NCI-H1694 treated with DMSO at 0.1 percent for 48 hours (cell line): ENCODE results near the gene FAM181A.

Experiments
- DNase-seq: peaks from one replicate; lab custom pipeline; 2025; lab: John Stamatoyannopoulos, UW

The FAM181A gene

DNA sequence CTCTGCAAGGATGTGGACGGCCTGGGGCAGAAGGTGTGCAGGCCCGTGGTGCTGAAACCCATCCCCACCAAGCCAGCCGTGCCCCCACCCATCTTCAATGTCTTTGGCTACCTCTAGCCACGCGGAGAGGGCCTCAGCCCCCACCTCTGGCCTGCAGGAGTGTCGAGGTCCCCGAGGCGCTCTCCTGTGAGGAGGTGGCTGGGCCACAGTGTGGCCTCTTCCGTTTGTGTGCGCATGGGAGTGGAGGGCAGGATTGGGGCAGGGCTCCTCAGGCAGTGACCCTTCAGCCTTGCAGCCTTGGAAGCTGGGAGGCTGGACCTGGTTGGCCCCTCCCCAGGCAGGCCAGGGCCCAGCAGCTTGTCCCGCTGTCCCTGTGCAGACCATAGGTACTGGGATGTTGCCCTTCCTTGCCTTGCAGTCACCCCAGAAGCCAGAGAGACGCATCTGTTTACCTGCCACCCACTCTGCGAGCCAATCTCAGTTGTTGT, 1.9 kb downstream of the FAM181A start:
- DNase-seq: no peak

DNA sequence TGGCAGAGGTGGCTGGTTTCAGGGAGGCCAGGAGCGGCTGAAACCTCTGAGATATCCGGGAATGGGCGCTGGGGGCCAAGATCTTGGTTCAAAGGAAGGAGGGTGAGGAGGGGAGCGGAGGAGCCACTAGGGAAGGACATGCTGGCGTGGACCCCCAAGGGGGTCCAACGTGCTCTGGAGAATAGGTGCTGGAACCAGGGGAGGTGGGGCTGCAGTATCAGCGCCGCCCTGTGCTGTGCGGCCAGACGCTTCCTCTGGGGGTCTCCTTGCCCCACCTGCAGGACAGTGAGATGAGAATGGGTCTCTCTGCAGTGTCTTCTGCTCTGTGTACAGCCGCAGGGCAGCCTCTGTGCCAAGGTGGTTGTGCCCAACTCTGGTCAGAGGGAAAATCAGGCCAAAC, 2.5 kb downstream of the FAM181A start:
- DNase-seq: no peak

GRCh38 chr14:93930296-93930988, 3.3 kb downstream of the FAM181A start:
- no peak for DNase-seq

DNA sequence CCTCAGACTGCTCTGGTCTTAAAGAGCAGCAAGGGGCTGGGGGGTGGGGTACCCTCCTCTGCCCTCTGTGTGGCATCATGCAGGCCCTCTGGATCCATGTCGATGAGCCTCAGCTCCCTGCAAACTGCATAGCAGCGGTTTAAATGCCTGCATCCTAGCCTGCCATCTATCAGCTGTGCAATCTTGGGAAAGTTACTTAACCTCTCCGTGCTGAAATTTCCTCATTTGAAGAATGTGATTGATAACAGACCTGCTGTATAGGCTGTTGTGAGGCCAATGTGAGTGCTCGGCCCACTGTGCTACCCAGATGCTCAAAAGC, 3.8 kb downstream of the FAM181A start:
- DNase-seq: no peak

DNA sequence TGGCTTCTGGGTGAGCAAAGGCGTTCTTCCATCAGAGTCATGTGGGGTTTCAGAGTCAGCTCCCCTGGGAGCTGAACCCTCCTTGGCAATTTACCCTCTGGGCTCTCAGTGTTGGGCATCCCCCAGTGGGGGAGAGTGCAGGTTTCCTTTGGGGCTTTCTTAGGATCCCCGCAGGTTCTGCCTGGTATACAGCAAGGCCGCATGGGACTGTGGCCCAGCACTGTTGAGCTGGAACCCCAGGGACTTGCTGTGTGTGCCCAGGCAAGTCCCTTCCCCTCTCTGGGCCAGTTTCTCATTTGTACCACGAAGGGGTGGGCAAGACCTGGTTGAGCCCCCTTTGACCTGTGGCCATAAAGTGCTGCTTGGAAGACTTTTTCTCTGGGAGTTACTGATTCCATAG, 5.5 kb downstream of the FAM181A start:
- no peak for DNase-seq

DNA sequence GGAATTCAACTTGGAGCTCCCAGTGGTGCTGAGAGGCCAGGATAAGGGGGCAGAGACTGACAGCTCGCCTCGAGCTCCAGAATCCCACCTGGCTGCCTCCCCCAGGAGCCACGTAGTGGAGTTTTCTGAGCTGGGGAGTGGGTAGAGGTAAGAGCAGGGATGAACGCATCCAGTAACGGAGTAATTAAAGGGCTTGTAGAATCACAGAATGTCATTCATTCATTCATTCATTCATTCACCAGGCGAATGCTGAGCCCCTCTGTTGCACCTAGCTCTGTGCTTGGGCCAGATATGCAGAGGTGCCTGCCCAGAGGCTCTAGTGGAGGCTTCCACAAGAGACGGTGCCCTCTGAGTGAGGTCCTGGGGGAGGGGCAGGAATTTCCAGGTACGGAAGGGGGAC, 8.1 kb downstream of the FAM181A start:
- no peak for DNase-seq

- peak; percentile 51 for DNase-seq
Observed at GRCh38 chr14:93936245-93936644, 9.1 kb downstream of the FAM181A start.

DNA sequence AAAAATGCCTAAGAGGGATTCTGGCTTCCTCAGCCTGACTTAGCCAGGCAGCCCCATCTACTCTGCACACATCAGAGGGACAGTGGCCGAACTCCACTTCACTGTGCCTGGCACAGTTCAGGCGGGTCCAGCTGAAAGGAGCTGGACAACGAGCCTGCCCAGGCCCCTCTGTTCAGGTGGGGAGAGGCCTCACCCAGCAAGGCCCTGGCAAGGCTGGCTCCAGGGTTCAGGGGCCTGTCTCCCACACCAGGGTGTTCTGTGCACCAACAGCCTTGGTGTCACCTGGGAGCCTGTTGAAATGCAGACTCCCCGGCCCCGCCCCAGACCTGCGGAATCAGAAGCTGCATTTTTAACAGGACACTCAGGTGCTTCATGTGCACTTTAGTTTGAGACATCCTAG, 9.8 kb downstream of the FAM181A start:
- no peak for DNase-seq

- DNase-seq: no peak
Observed at GRCh38 chr14:93937519-93937918, 10.4 kb downstream of the FAM181A start.

DNA sequence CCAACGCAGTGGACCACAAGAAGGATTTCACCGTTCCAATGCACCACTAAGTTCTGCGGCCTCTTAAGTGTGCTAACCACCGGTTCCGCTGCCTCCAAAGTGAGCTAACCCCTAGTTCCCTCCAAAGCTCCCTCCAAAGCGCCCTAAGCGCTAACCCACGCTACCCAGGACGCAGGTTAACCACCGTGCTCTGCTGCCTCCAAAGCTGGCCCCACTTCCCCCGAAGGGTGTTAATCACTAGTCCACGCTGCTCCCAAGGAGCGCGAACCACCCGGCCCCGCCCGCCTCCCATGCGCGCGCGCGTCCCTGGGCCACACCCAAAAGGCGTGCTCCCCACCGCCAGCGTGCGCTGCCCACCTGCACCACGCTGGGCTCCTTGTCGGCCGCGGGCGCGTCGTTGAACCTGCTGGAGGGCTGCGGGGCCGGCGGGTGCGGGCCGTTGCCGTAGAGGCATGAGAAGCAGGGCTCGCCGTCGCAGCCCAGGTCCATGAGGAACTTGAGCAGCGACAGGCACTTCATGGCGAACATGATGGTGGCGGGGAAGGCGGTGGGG, 11.7 kb downstream of the FAM181A start:
- no peak for DNase-seq

- DNase-seq: peak; percentile 88
Observed at GRCh38 chr14:93939304-93940229, 12.4 kb downstream of the FAM181A start.

DNA sequence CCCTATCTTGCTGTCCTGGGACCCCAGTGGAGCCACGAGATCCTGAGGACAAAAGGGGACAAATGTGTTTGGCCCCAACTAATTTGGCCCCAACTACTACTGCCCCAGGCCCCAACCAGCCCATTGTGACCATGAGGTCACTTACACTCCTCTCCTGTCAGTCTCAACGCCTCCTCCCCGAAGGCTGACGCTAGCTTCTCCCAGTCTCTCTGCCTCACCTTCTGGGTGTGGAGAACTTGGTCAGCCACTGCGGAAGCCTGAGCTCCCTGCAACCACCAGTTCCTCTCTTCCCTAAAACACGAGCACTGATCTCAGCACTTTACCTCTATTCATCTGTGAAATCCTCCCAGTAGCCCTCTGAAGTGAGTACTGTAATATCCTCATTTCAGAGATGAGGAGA, 13.3 kb downstream of the FAM181A start:
- no peak for DNase-seq

GRCh38 chr14:93941293-93941910, 14.3 kb downstream of the FAM181A start:
- peak; percentile 90 for DNase-seq

DNA sequence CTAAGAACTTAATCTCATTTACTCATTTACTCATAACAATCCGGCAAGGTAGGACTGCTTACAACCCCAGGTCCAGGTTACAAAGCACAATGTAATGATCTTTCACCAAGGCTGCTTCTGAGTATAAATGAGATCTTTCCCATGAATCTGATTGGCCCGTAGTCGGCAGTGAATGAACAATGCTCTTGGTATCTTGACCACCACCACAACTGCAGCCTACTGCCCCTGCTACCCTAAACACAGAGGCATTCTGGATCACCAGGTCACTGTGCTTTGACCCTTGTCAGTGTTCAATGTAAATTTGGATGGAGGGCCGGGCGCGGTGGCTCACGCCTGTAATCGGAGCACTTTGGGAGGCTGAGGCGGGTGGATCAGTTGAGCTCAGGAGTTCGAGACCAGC, 15.9 kb downstream of the FAM181A start:
- no peak for DNase-seq

DNA sequence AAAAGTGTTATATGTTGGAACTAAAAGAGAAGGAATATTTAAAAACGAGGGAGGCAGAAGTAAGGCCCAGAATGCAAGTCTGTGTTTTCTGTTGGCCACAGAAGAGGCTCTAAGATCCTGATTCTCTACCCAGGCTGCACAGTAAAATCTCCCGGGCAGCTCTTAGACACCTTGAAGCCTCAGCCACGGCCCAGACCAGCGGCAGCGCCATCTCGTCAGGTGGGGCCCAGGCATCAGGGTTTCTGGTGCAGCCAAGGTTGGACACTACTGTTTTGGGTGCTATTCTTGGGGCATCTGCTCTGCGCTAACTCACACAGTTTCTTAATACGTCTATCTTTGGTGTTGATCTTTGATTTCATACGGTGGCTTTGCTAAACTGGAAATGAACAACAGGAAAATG, 16.8 kb downstream of the FAM181A start:
- no peak for DNase-seq

- peak; percentile 74 for DNase-seq
Observed at GRCh38 chr14:93944348-93945069, 17.4 kb downstream of the FAM181A start.

GRCh38 chr14:93945070-93945399, 17.9 kb downstream of the FAM181A start:
- DNase-seq: no peak

- DNase-seq: no peak
Observed at GRCh38 chr14:93946104-93946503, 19.0 kb downstream of the FAM181A start.

- no peak for DNase-seq
Observed at GRCh38 chr14:93946541-93947090, 19.5 kb downstream of the FAM181A start.

DNA sequence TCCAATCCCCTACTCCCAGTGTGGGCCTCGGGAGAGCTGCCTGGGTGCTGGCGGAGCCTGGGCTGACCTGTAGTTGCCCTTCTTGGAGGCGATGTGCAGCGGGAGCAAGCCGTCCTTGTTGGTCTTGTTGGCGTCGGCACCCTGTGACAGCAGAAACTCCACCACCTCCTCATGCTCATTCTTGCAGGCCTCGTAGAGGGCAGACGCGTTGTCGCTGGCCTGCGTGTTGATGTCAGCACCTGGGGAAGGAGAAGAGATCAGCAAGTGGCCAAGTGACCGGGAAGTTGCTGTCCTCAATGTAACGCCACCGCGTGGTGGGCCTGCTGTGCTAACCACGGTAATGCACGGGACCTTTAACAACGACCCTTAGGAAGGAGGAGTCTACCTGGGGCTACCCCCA, 20.1 kb downstream of the FAM181A start:
- no peak for DNase-seq

- DNase-seq: no peak
Observed at GRCh38 chr14:93949511-93950075, 22.4 kb downstream of the FAM181A start.
